GM12878 (cell line): ENCODE measurements around the gene ASPG. TPM values are rescaled to one million over a fixed set of nuclear protein-coding genes. Genes with fewer than 3 reads are reported as not detected.

Source experiments
- ATAC-seq: fragments of 200-7000 bp; cut with Tn5 transposase; 3 replicates; pipeline ENCODE4 v1.9.1; 2020; ENCODE audit warnings: mild to moderate bottlenecking, moderate library complexity
- BruUV-seq: library from RNA; stranded (reverse); fragments of 400-500 nt; replicated peaks from 2 replicates; lab custom pipeline; 2021; lab: Mats Ljungman, UMichigan
- CTCF ChIA-PET: fragments of 300-600 bp; sonication (Branson Sonifier 250); formaldehyde crosslinking; extraction: SDS; loops from one replicate; lab custom pipeline; 2021; ENCODE audit warnings: inconsistent platforms; lab: Yijun Ruan, JAX
- POLR2A ChIA-PET: fragments of 350-600 bp; formaldehyde crosslinking; extraction: SDS; loops from one replicate; lab custom pipeline; 2021; ENCODE audit warnings: inconsistent platforms; lab: Charles Lee
- RAD21 ChIA-PET: fragments of 300-600 bp; sonication (Branson Sonifier 250); formaldehyde crosslinking; loops from one replicate; lab custom pipeline; 2023; ENCODE audit warnings: antibody characterized with exemption; ENCODE audit not compliant: unreplicated experiment; lab: Charles Lee
- SMC1A ChIA-PET: fragments of 300-600 bp; sonication (Branson Sonifier 250); formaldehyde crosslinking; loops from one replicate; lab custom pipeline; 2023; ENCODE audit not compliant: unreplicated experiment, uncharacterized antibody; lab: Charles Lee
- DNase-seq: peaks from one replicate; pipeline ENCODE4 v3.0.0-alpha.2; 2011; ENCODE audit warnings: low read depth, low spot score
- FAIRE-seq: peaks from 3 replicates; lab custom pipeline; 2011; peaks lifted over from hg19 to GRCh38; lab: Jason Lieb, UNC
- H2AFZ ChIP-seq: 2 replicates; pipeline ENCODE4 v1.6.0; 2011; ENCODE audit warnings: low read depth, low read length, control low read depth; ENCODE audit not compliant: control insufficient read depth
- H3K27ac ChIP-seq: 2 replicates; pipeline ENCODE4 v1.5.1; 2011; ENCODE audit warnings: control low read depth; ENCODE audit not compliant: control insufficient read depth, insufficient read depth
- H3K27me3 ChIP-seq, 2 experiments: replicated peaks in 1 of 2; 2 replicates each; pipeline versions ENCODE4 v1.6.0 to v1.6.1; 2011; ENCODE audit warnings: low read length in 1 of 2; ENCODE audit not compliant: control insufficient read depth in 2 of 2, insufficient read depth in 2 of 2
- H3K36me3 ChIP-seq, 2 experiments: 2 replicates each; pipeline ENCODE4 v1.5.1; 2011; ENCODE audit warnings: low read length in 1 of 2; ENCODE audit not compliant: control insufficient read depth in 2 of 2, insufficient read depth in 2 of 2
- H3K4me1 ChIP-seq: 2 replicates; pipeline ENCODE4 v1.6.1; 2011; ENCODE audit warnings: mild to moderate bottlenecking, low read length, moderate library complexity, mixed read lengths; ENCODE audit not compliant: control insufficient read depth, insufficient read depth
- H3K4me2 ChIP-seq: 2 replicates; pipeline ENCODE4 v1.6.0; 2011; ENCODE audit warnings: control low read depth; ENCODE audit not compliant: control insufficient read depth, insufficient read depth
- H3K4me3 ChIP-seq: fragments of 200-600 bp; sonication (generic); 2 replicates; pipeline ENCODE4 v1.5.1; 2016
- H3K79me2 ChIP-seq: 2 replicates; pipeline ENCODE4 v1.6.0; 2011; ENCODE audit warnings: low read length; ENCODE audit not compliant: control insufficient read depth, insufficient read depth
- H3K9ac ChIP-seq: 2 replicates; pipeline ENCODE4 v1.8.0; 2011; ENCODE audit warnings: low read length, control low read depth, mixed read lengths; ENCODE audit not compliant: control insufficient read depth, insufficient read depth
- H3K9me3 ChIP-seq: replicated peaks from 3 replicates; pipeline ENCODE4 v1.5.1; 2011; ENCODE audit warnings: mild to moderate bottlenecking, low read length; ENCODE audit not compliant: control insufficient read depth, insufficient read depth
- H4K20me1 ChIP-seq: 2 replicates; pipeline ENCODE4 v1.6.0; 2011; ENCODE audit not compliant: control insufficient read depth, insufficient read depth
- CREB1 ChIP-seq: IDR thresholded peaks from 2 replicates; pipeline ENCODE4 v1.6.1; 2012; ENCODE audit warnings: low read depth, mild to moderate bottlenecking, inconsistent platforms
- JUNB ChIP-seq: IDR thresholded peaks from 2 replicates; pipeline ENCODE4 v1.6.1; 2016; ENCODE audit warnings: antibody characterized with exemption, mild to moderate bottlenecking
- KAT2A ChIP-seq: conservative IDR thresholded peaks from 2 replicates; pipeline ENCODE4 v1.6.1; 2011; ENCODE audit warnings: low read depth, low read length; ENCODE audit not compliant: control insufficient read depth
- NFIC ChIP-seq: IDR thresholded peaks from 2 replicates; pipeline ENCODE4 v1.6.1; 2012; ENCODE audit warnings: low read depth, mild to moderate bottlenecking, inconsistent platforms, low read length, moderate library complexity
- NR2C1 ChIP-seq: fragments of 450-650 bp; IDR thresholded peaks from 2 replicates; pipeline ENCODE4 v1.6.1; 2017; ENCODE audit warnings: antibody characterized with exemption, mild to moderate bottlenecking, moderate library complexity
- NR2F1 ChIP-seq: fragments of 450-650 bp; conservative IDR thresholded peaks from 2 replicates; pipeline ENCODE4 v1.6.1; 2017; ENCODE audit warnings: mild to moderate bottlenecking
- RAD21 ChIP-seq: IDR thresholded peaks from 2 replicates; pipeline ENCODE4 v1.6.1; 2011; ENCODE audit warnings: mild to moderate bottlenecking, low read depth, low read length, moderate library complexity; ENCODE audit not compliant: insufficient read depth
- SMAD1 ChIP-seq: fragments of 450-650 bp; IDR thresholded peaks from 2 replicates; pipeline ENCODE4 v1.6.1; 2018; ENCODE audit warnings: mild to moderate bottlenecking, low read depth; ENCODE audit not compliant: partially characterized antibody
- ZNF24 ChIP-seq: fragments of 450-650 bp; IDR thresholded peaks from 2 replicates; pipeline ENCODE4 v1.6.1; 2017; ENCODE audit warnings: antibody characterized with exemption, mild to moderate bottlenecking
- ZNF274 ChIP-seq: IDR thresholded peaks from one replicate; pipeline ENCODE4 v1.8.0; 2011; ENCODE audit not compliant: insufficient read length, insufficient read depth
- WGBS: methylation state at CpG from one replicate; pipeline ENCODE4 v1.1.6; 2016; ENCODE audit warnings: low lambda C conversion rate; ENCODE audit not compliant: insufficient replicate concordance, insufficient coverage; ENCODE audit errors: missing lambda C conversion rate; 5-methylcytosine and 5-hydroxymethylcytosine counted together
- in situ Hi-C: fragments of 300-500 bp; cut with MboI; formaldehyde crosslinking; loops from 9 replicates; pipeline ENCODE4 v1.14.3; 2018; ENCODE audit warnings: mixed read lengths
- intact Hi-C: fragments of 100-400 bp; cut with micrococcal nuclease; formaldehyde crosslinking; loops from one replicate; pipeline ENCODE4 v1.14.2; 2022; ENCODE audit not compliant: unreplicated experiment
- polyA plus RNA-seq, 11 experiments: library from polyadenylated mRNA; depleted of rRNA in 4 of 11; unstranded in 6 of 11; stranded (reverse) in 5 of 11; fragments of >200 nt; fragmentation: Nextera tagmentation in 4 of 11; fragmentation: Illumina TruSeq in 1 of 11; extraction: Ambion mirVana in 4 of 11; extraction: Trizol in 1 of 11; gene quantifications; 1 replicate in 1 of 11; 2 replicates in 10 of 11; pipeline versions ENCODE4 v1.2.1 to v1.2.3, GENCODE V29; 2011 to 2016; ENCODE audit warnings: inconsistent platforms in 2 of 11, missing spikeins in 2 of 11, low read depth in 1 of 11
- total RNA-seq, 4 experiments: library from RNA; depleted of rRNA in 3 of 4; stranded (reverse); fragments of >200 nt in 3 of 4; fragmentation: Illumina TruSeq in 1 of 4; extraction: Trizol in 1 of 4; gene quantifications; 2 replicates each; pipeline versions ENCODE4 v1.2.1 to v1.2.3, GENCODE V29; 2013 to 2021

ASPG gene
- total and polyA plus RNA-seq, 10 of the 15 experiments (the other 5 are each of a cell fraction or from before 2014, with no cell fraction given) = not detected

DNA sequence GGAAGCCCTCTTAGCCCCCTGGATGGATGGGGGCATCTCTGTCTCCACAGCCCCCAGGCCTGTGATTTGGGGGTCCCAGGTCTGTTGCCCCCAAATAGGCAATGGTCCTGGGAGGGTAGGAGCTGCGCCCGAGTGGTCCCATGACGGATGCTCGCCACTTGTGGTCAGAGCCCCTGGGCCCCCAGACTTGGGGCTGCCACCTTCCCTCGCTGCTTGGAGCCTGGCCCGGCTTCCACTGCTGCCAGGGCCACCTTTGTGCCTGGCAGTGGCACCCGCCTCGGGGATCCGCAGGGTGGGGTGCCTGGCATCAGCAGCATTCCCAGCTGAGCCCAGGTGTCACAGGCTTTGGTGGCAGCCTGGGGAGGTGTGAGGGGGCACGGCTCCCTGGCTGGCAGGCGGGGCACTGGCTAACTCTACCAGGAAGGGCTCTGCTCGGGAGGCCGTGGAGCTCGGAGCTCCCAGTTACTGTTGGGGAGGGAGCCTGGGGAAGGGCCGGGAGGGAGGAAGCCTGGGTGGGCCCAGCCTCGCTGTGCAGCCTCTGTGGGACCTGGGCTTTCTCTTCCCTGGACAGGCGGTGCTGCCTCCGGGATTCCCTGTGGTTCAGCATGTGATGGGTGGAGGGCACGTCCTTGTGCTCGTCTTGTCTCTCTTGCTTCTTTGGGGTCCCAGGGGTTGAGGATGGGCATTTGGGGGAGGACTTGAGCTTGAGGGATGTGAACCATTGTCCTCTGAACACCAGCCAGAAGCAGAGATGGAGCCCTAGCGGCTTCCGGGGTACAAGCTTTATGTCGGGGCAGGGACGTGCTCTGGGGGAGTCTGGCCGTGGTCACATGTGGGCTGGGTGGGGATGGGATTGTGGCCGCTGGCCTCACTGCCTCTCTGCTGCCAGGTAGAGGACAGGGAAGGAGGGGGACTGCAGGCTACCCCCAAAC is 58.3 kb downstream of the ASPG start:
- RAD21 ChIA-PET = no interaction called here
- no peak overlapping the region for H3K4me3 ChIP-seq
- TF ChIP-seq JUNB (no peak), NR2F1 (no peak), NR2C1 (no peak), SMAD1 (no peak), KAT2A (no peak), RAD21 (no peak)
- intact Hi-C loops (no loop called here), in situ Hi-C loops (loop anchor here (5.0 kb wide), 1 partner anchor 419 kb away; no protein-coding TSS in a partner anchor)
- peaks cover 0 to 1% of the 10 kb centered on the region in 2 experiments; a peak in 2 of 4 replicates for H3K27me3 ChIP-seq
- no peak overlapping the region for H3K4me2 ChIP-seq
- SMC1A ChIA-PET = no interaction called here
- ATAC-seq (no peak), FAIRE-seq (no peak), DNase-seq (no peak)
- POLR2A ChIA-PET = interaction anchor here (0.5 kb wide), 1 partner anchor 99 kb away, joined by 3 read pairs; no protein-coding TSS in a partner anchor
- no peak overlapping the region for H3K9ac ChIP-seq
- no TSS peak for BruUV-seq
- H3K27ac ChIP-seq = no peak overlapping the region
- no peaks in the 10 kb centered on the region for H3K9me3 ChIP-seq
- CTCF ChIA-PET = no interaction called here
- no peaks in the 10 kb centered on the region for H3K4me1 ChIP-seq
- WGBS = 22% methylated on average over 25 of the region's 26 CpGs
- H2AFZ ChIP-seq = no peak overlapping the region
- no peaks in the 10 kb centered on the region for H4K20me1 ChIP-seq
- H3K36me3 ChIP-seq = no peaks in the 10 kb centered on the region
- no peaks in the 10 kb centered on the region for H3K79me2 ChIP-seq

- WGBS = 2% methylated on average over 4 of the region's 4 CpGs
- Histone ChIP-seq H3K27ac (no peak overlapping the region), H3K36me3 (no peaks in the 10 kb centered on the region), H3K79me2 (no peaks in the 10 kb centered on the region), H3K9ac (no peak overlapping the region), H3K9me3 (no peaks in the 10 kb centered on the region), H3K4me2 (no peak overlapping the region), H2AFZ (no peak overlapping the region), H4K20me1 (no peaks in the 10 kb centered on the region), H3K27me3 (peaks cover 0 to 1% of the 10 kb centered on the region in 2 experiments; a peak in 2 of 4 replicates), H3K4me3 (no peak overlapping the region), H3K4me1 (no peaks in the 10 kb centered on the region)
- SMC1A ChIA-PET = no interaction called here
- ATAC-seq = no peak
- in situ Hi-C loops (loop anchor here (5.0 kb wide), 1 partner anchor 418 kb away; no protein-coding TSS in a partner anchor), intact Hi-C loops (no loop called here)
- no peak for TF ChIP-seq ZNF274
- TF ChIP-seq ZNF24 = no peak
- no peak for TF ChIP-seq CREB1
- no peak for TF ChIP-seq NFIC
- CTCF ChIA-PET = interaction anchor here (1.0 kb wide), 1 partner anchor 68 kb away, joined by 4 read pairs; no protein-coding TSS in a partner anchor
- DNase-seq = no peak
- POLR2A ChIA-PET = interaction anchor here (0.5 kb wide), 1 partner anchor 99 kb away, joined by 3 read pairs; no protein-coding TSS in a partner anchor
- FAIRE-seq = no peak
- RAD21 ChIA-PET = interaction anchor here (0.5 kb wide), 1 partner anchor 424 kb away, joined by 3 read pairs; no protein-coding TSS in a partner anchor
- no TSS peak for BruUV-seq
These were observed 58.9 kb downstream of the ASPG start for GRCh38 chr14:104144453-104144790.
